ENCODE results near the gene ANKRD13D. TPM values are rescaled to one million over a fixed set of nuclear protein-coding genes. Genes with fewer than 3 reads are reported as not detected.

Gene ANKRD13D
- polyA plus RNA-seq, 1 donor from 2014 or later, result 93.5 TPM

DNA sequence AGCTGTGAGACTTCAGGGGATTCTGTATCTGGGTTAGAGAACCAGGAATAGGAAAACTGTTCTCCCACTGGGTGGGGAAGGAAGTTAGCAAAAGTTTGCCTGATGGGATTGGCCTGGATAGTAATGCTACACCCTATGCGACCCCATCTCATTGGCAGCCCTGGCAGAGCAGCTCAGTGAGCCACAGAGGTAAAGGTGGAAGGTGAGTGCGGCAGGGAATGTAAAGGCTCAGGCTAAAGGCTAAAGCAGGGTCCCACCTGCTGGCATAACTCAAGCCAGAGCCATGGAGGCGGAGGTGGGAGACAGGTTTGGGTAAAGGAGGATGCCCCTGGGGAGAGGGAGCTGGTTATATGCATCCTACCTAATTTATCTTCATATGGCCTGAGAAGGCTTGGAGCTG, 32.9 kb downstream of the ANKRD13D start:
- no peaks in the 10 kb centered on the region for H3F3A ChIP-seq (ENCODE audit: insufficient read depth, low read length, poor library complexity, severe bottlenecking)
- no peak overlapping the region for H3K9ac ChIP-seq (ENCODE audit: low read length)
- H3K4me2 ChIP-seq (ENCODE audit: low read length), result no peak overlapping the region
- no peaks in the 10 kb centered on the region for H3K27me3 ChIP-seq (ENCODE audit: insufficient read depth, low read depth, low read length)
- peaks cover 11% of the 10 kb centered on the region for H3K79me2 ChIP-seq (replicated peaks; ENCODE audit: insufficient read depth, low read length)
- H3K9me3 ChIP-seq (ENCODE audit: low read length), result no peaks in the 10 kb centered on the region
- no peak overlapping the region for H3K4me3 ChIP-seq (ENCODE audit: low read length)
- TF ChIP-seq RAD21 (conservative IDR thresholded peaks at IDR 0.05) (no peak), TAF1 (IDR thresholded peaks at IDR 0.05; ENCODE audit: low read depth) (no peak), EP300 (conservative IDR thresholded peaks at IDR 0.05; ENCODE audit: poor library complexity, severe bottlenecking) (no peak), REST (IDR thresholded peaks at IDR 0.05; ENCODE audit: borderline replicate concordance) (no peak), MXI1 (conservative IDR thresholded peaks at IDR 0.05; ENCODE audit: poor library complexity, severe bottlenecking) (no peak), POLR2AphosphoS5 (IDR thresholded peaks at IDR 0.05) (no peak), EZH2 (IDR thresholded peaks at IDR 0.05; ENCODE audit: borderline replicate concordance, insufficient read depth, low read length, poor library complexity, severe bottlenecking) (no peak), SMC3 (conservative IDR thresholded peaks at IDR 0.05; ENCODE audit: poor library complexity) (no peak)
- TF ChIP-seq, protein P1, sequence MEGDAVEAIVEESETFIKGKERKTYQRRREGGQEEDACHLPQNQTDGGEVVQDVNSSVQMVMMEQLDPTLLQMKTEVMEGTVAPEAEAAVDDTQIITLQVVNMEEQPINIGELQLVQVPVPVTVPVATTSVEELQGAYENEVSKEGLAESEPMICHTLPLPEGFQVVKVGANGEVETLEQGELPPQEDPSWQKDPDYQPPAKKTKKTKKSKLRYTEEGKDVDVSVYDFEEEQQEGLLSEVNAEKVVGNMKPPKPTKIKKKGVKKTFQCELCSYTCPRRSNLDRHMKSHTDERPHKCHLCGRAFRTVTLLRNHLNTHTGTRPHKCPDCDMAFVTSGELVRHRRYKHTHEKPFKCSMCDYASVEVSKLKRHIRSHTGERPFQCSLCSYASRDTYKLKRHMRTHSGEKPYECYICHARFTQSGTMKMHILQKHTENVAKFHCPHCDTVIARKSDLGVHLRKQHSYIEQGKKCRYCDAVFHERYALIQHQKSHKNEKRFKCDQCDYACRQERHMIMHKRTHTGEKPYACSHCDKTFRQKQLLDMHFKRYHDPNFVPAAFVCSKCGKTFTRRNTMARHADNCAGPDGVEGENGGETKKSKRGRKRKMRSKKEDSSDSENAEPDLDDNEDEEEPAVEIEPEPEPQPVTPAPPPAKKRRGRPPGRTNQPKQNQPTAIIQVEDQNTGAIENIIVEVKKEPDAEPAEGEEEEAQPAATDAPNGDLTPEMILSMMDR (IDR thresholded peaks at IDR 0.05; ENCODE audit: poor library complexity, severe bottlenecking), result no peak
- H3K9me2 ChIP-seq (ENCODE audit: insufficient read depth, low read length), result no peaks in the 10 kb centered on the region
- no peak overlapping the region for H2AFZ ChIP-seq (ENCODE audit: low read depth, low read length)
- H3K27ac ChIP-seq (ENCODE audit: low read length), result no peak overlapping the region
- H3K36me3 ChIP-seq (ENCODE audit: insufficient read depth, low read length), result no peaks in the 10 kb centered on the region
- no peaks in the 10 kb centered on the region for H4K20me1 ChIP-seq (ENCODE audit: insufficient read depth)

DNA sequence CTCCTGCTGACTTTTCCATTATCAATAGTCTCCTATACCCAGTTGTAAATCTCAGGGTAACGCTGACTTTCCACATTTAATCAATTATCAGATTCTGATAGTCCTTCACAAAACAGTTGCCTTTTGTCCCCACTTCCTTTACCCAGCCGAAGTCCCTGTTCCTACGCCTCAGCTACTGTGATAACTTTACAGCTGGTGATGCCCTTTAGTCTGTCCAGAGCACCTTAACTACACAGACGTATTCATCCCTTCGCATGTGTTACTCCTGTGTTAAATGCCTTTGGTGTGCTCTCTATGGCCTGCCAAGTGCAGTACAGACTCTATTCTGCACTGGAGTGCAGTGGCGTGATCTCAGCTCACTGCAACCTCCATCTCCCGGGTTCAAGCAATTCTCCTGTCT, 34.4 kb downstream of the ANKRD13D start:
- no peak for TF ChIP-seq EP300 (conservative IDR thresholded peaks at IDR 0.05; ENCODE audit: poor library complexity, severe bottlenecking)
- no peak for TF ChIP-seq SMC3 (conservative IDR thresholded peaks at IDR 0.05; ENCODE audit: poor library complexity)
- TF ChIP-seq EZH2 (IDR thresholded peaks at IDR 0.05; ENCODE audit: borderline replicate concordance, insufficient read depth, low read length, poor library complexity, severe bottlenecking), result no peak
- no peak for TF ChIP-seq POLR2AphosphoS5 (IDR thresholded peaks at IDR 0.05)
- TF ChIP-seq, protein P1 (IDR thresholded peaks at IDR 0.05; ENCODE audit: poor library complexity, severe bottlenecking), result no peak
- no peak for TF ChIP-seq RAD21 (conservative IDR thresholded peaks at IDR 0.05)
- TF ChIP-seq TAF1 (IDR thresholded peaks at IDR 0.05; ENCODE audit: low read depth), result no peak
- no peak for TF ChIP-seq REST (IDR thresholded peaks at IDR 0.05; ENCODE audit: borderline replicate concordance)
- no peak for TF ChIP-seq MXI1 (conservative IDR thresholded peaks at IDR 0.05; ENCODE audit: poor library complexity, severe bottlenecking)
- no peak overlapping the region for H3K4me3 ChIP-seq (ENCODE audit: low read length)
- H3K79me2 ChIP-seq (replicated peaks; ENCODE audit: insufficient read depth, low read length), result peaks cover 9% of the 10 kb centered on the region
- no peak overlapping the region for H3K27ac ChIP-seq (ENCODE audit: low read length)
- H3K36me3 ChIP-seq (ENCODE audit: insufficient read depth, low read length), result no peaks in the 10 kb centered on the region
- no peaks in the 10 kb centered on the region for H3K9me2 ChIP-seq (ENCODE audit: insufficient read depth, low read length)
- H3K9me3 ChIP-seq (ENCODE audit: low read length), result no peaks in the 10 kb centered on the region
- no peak overlapping the region for H3K9ac ChIP-seq (ENCODE audit: low read length)
- H2AFZ ChIP-seq (ENCODE audit: low read depth, low read length), result no peak overlapping the region
- no peak overlapping the region for H3K4me2 ChIP-seq (ENCODE audit: low read length)
- no peaks in the 10 kb centered on the region for H3K27me3 ChIP-seq (ENCODE audit: insufficient read depth, low read depth, low read length)
- no peaks in the 10 kb centered on the region for H3F3A ChIP-seq (ENCODE audit: insufficient read depth, low read length, poor library complexity, severe bottlenecking)
- H4K20me1 ChIP-seq (ENCODE audit: insufficient read depth), result no peaks in the 10 kb centered on the region

Measured in neural cell (in vitro differentiated cells).